NCI-H2227 (cell line): ENCODE data around the gene OSBPL3.

ENCODE experiments used
- DNase-seq: peaks from one replicate; lab custom pipeline; 2025; ENCODE audit not compliant: unreplicated experiment; lab: John Stamatoyannopoulos, UW

The OSBPL3 gene

GRCh38 chr7:24769014-24769830 lies 210.8 kb downstream of the OSBPL3 start:
- DNase-seq, result no peak

DNA sequence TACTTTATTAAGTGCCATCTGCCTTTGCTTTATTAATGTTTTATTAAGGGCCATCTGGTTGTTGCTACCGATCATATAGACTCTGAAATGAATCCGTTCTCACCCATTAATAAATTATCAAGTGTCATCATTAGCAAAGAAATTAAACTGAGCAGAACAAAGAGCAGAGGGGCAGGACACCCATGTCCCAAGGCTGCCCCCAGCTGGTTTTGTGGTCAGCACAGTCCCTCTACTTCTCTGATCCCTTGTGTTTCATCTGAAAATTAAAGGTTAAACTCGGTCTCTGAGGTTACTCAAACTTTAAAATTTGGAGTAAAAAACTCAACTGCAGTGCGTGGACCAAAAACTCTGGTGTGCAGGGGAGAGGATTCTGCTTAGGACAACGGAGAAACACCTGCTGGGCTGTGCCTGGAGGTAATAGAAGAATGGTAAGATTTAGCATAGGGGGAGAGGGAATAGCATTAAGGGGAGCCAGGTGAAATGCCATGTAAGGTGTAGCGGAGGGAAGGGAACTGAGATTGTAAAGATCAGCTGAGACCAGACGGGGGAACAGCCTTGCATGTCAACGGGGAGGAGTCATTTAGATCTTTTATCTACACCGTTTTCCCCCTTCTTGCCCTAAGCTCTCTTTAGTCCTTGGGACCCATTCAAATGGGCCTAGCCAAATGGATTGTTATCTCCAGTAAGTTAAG lies 212.0 kb downstream of the OSBPL3 start:
- no peak for DNase-seq

- no peak for DNase-seq
These were observed 214.8 kb downstream of the OSBPL3 start for GRCh38 chr7:24764972-24765744.

GRCh38 chr7:24764011-24764410 lies 216.0 kb downstream of the OSBPL3 start:
- no peak for DNase-seq

DNA sequence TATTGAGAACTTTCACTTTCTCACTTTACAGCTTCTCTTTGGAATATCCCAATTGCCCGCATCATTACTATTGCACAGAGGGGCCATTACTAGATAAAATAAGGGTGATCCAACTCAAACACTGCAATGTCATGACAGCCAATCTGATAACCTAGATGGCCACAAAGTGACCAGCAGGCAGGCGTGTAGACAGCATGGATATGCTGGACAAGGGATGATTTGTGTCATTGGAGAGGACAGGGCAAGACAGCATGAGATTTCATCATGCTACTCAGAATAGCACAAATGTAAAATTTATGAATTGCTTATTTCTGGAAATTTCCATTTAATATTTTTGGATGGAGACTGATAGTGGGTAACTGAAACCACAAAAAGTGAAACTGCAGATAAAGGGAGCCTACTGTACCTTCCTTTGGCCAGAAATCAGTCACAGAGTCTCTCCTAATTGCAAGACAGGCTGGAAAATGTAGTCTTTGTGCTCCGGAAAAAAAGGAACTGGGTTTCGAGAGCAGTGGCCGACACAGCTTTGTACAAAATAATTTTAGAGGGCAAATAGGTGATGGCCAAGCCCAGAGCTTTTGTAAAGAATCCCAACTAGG lies 216.6 kb downstream of the OSBPL3 start:
- no peak for DNase-seq

DNA sequence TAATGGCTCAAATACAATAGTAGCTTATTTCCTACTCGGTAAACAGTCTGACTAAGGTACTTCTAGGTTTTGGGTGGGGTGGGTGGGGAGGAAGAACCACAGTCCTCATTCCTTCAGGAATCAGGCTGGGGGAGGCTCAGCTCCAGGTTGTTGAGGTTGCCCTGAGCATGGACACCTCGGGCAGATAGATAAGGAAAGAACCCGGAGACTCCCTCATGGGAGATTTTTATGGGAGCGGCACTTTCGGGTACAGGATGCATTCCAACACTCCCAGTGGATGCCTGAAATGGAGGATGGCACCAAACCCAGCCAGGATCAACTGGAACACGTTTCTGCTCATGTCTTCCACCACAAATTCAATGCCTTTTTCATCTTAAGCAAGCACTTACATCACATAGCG lies 217.2 kb downstream of the OSBPL3 start:
- DNase-seq, result no peak

DNA sequence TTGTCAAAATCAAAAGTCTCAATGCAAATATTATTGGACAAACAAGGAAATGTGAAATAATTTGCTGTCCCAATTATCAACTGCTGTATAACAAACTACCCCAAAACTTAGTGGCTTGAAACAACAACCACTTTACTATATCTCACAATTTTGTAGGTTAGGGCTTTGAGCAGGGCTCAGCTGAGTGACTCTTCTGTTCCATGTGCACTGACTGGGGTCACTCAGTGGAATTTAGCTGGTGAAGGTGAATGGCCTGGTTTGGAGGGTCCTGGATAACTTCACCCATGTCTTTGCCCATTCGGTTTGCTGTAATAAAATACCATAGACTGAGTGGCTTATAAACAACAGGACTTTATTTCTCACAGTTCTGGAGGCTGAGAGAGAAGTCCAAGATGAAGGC lies 219.0 kb downstream of the OSBPL3 start:
- no peak for DNase-seq

- DNase-seq, result peak; percentile 39
These were observed 222.4 kb downstream of the OSBPL3 start, which contains the start of gene GSDME for GRCh38 chr7:24757353-24758275. GSDME (minus strand) TSS chr7:24757464; CDS start chr7:24749774, 7,690 bp downstream.

GRCh38 chr7:24756545-24757352 lies 223.2 kb downstream of the OSBPL3 start:
- peak; percentile 39 for DNase-seq

GRCh38 chr7:24755541-24756407 lies 224.2 kb downstream of the OSBPL3 start:
- no peak for DNase-seq

DNA sequence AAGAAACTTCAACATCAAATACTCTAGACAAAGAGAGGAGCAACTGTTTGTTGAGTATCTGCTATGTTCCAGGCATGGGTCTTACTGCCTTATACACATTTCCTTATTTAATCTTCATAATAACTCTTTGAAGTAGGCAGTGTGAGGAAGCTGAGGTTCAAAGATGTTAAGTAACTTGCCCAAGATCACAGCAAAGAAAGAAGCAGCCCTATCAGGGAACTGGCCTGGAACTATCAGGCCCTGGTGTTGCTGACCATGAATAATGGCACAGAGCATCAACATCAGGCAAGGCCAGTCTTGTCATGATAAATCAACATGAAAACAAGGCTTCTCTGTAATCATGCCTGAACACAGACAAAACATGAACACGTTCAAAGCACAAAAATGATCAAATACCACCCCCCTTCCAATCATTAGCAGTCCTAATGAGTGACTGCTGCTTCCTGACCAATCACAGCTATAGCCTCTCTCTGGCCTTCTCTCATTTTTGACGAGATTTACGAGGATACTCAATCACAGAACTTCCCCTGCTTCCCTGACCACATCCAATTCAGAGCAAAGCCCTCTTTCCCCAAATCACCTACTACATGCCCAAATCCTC lies 225.0 kb downstream of the OSBPL3 start:
- no peak for DNase-seq

GRCh38 chr7:24752073-24752800 lies 227.7 kb downstream of the OSBPL3 start:
- DNase-seq, result no peak

DNA sequence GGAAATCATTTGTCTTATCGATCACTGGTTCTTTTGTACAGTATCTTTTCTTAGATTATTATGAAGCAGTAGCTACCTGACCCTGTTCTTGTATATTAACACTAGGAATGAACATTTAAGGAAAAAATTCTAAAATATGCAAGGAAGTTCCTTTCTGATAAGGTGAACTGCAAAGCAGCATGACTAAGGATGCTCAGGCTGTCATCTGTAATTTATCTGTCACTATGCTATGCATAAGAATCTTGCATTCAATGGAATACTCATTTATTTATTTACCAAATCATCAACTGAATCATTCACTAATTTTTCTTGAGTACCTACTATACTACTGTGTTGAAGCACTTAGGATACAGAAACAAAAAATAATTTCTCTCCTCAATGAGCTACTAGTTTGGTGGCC lies 228.5 kb downstream of the OSBPL3 start:
- DNase-seq, result no peak

- DNase-seq, result no peak
These were observed 229.4 kb downstream of the OSBPL3 start for GRCh38 chr7:24750441-24751055.

- no peak for DNase-seq
These were observed 231.5 kb downstream of the OSBPL3 start for GRCh38 chr7:24748521-24748920.
